A549 (cell line): Measurements from ENCODE around the gene SLC10A1. TPM values are rescaled to one million over a fixed set of nuclear protein-coding genes. Genes with fewer than 3 reads are reported as not detected.

Experiments
- ATAC-seq, 2 experiments: fragments of 200-7000 bp in 1 of 2; fragments of >200 bp in 1 of 2; cut with Nextera tagmentation in 1 of 2; cut with Tn5 transposase in 1 of 2; 3 replicates each; pipeline versions ENCODE4 v1.8.0 to v1.9.1; 2018 to 2020; ENCODE audit warnings: mild to moderate bottlenecking in 1 of 2, moderate library complexity in 1 of 2
- CTCF ChIA-PET: fragments of 300-600 bp; sonication (Branson Sonifier 250); formaldehyde crosslinking; extraction: SDS; loops from one replicate; lab custom pipeline; 2021; ENCODE audit warnings: antibody characterized with exemption, inconsistent platforms; lab: Yijun Ruan, JAX
- POLR2A ChIA-PET: fragments of 350-600 bp; formaldehyde crosslinking; extraction: SDS; loops from one replicate; lab custom pipeline; 2021; ENCODE audit warnings: antibody characterized with exemption, inconsistent platforms; lab: Yijun Ruan, JAX
- DNase-seq, 2 experiments: peaks; one replicate each; pipeline versions ENCODE4 v3.0.0 to v3.0.0-alpha.2; 2011 to 2016; ENCODE audit warnings: low read depth in 1 of 2, low spot score in 1 of 2
- FAIRE-seq: peaks from 2 replicates; lab custom pipeline; 2011; peaks lifted over from hg19 to GRCh38; lab: Jason Lieb, UNC
- H3K27ac ChIP-seq, 2 experiments: fragments of >200 bp; sonication (Bioruptor Twin); formaldehyde crosslinking; 3 replicates each; pipeline ENCODE4 v1.5.1; 2016 to 2017
- H3K4me1 ChIP-seq: fragments of >200 bp; sonication (Bioruptor Twin); formaldehyde crosslinking; 3 replicates; pipeline ENCODE4 v1.6.1; 2016
- H3K4me2 ChIP-seq: fragments of >200 bp; sonication (Bioruptor Twin); formaldehyde crosslinking; 3 replicates; pipeline ENCODE4 v1.6.1; 2016
- H3K4me3 ChIP-seq: fragments of >200 bp; sonication (Bioruptor Twin); formaldehyde crosslinking; 3 replicates; pipeline ENCODE4 v1.5.1; 2016
- H3K9me3 ChIP-seq: fragments of >200 bp; sonication (Bioruptor Twin); formaldehyde crosslinking; 3 replicates; pipeline ENCODE4 v1.6.1; 2016
- CBX2 ChIP-seq: fragments of 200-600 bp; sonication (generic); IDR thresholded peaks from 2 replicates; pipeline ENCODE4 v1.6.1; 2016; ENCODE audit warnings: low read depth, mild to moderate bottlenecking, borderline replicate concordance
- CBX8 ChIP-seq: fragments of 200-600 bp; sonication (generic); IDR thresholded peaks from 2 replicates; pipeline ENCODE4 v1.6.1; 2016
- CHD4 ChIP-seq: fragments of 200-600 bp; sonication (generic); IDR thresholded peaks from 2 replicates; pipeline ENCODE4 v1.6.1; 2016; ENCODE audit warnings: antibody characterized with exemption, mild to moderate bottlenecking, borderline replicate concordance
- FOSL2 ChIP-seq, 2 experiments: fragments of 450-650 bp in 1 of 2; fragments of >200 bp in 1 of 2; sonication (Bioruptor Twin) in 1 of 2; formaldehyde crosslinking; IDR thresholded peaks; 2 replicates each; pipeline versions ENCODE4 v1.5.0 to v1.6.1; 2016 to 2020; ENCODE audit warnings: mild to moderate bottlenecking in 1 of 2, moderate library complexity in 1 of 2
- HDAC2 ChIP-seq: fragments of 200-600 bp; sonication (generic); IDR thresholded peaks from 2 replicates; pipeline ENCODE4 v1.6.1; 2016
- HOXB5 ChIP-seq: fragments of 250-450 bp; sonication (Bioruptor Pico); IDR thresholded peaks from 2 replicates; pipeline ENCODE4 v1.5.0; 2020; ENCODE audit warnings: mild to moderate bottlenecking, moderate library complexity
- JUNB ChIP-seq: fragments of >200 bp; sonication (Bioruptor Twin); formaldehyde crosslinking; IDR thresholded peaks from 2 replicates; pipeline ENCODE4 v1.6.1; 2016
- PHF8 ChIP-seq: fragments of 200-600 bp; sonication (generic); IDR thresholded peaks from 2 replicates; pipeline ENCODE4 v1.6.1; 2016; ENCODE audit warnings: low read depth, mild to moderate bottlenecking, antibody characterized with exemption, moderate library complexity, borderline replicate concordance
- POLR2AphosphoS2 ChIP-seq: conservative IDR thresholded peaks from 2 replicates; pipeline ENCODE4 v1.6.1; 2012; ENCODE audit warnings: low read length, improper control_type of control experiment, inconsistent platforms
- RAD21 ChIP-seq, 2 experiments: fragments of >200 bp in 1 of 2; sonication (Bioruptor Twin) in 1 of 2; formaldehyde crosslinking in 1 of 2; IDR thresholded peaks in 1 of 2; conservative IDR thresholded peaks in 1 of 2; 2 replicates in 1 of 2; 3 replicates in 1 of 2; pipeline ENCODE4 v1.6.1; 2012 to 2018; ENCODE audit warnings: inconsistent platforms in 1 of 2
- RARB ChIP-seq: fragments of 250-450 bp; sonication (Bioruptor Pico); IDR thresholded peaks from 2 replicates; pipeline ENCODE4 v1.8.0; 2021; ENCODE audit warnings: mild to moderate bottlenecking, moderate library complexity
- RNF2 ChIP-seq: fragments of 200-600 bp; sonication (generic); IDR thresholded peaks from 2 replicates; pipeline ENCODE4 v1.6.1; 2016; ENCODE audit warnings: low read depth, mild to moderate bottlenecking, antibody characterized with exemption, moderate library complexity, borderline replicate concordance
- SMC3 ChIP-seq: fragments of >200 bp; sonication (Bioruptor Twin); formaldehyde crosslinking; IDR thresholded peaks from 3 replicates; pipeline ENCODE4 v1.6.1; 2018; ENCODE audit warnings: inconsistent platforms
- SREBF2 ChIP-seq: fragments of 450-650 bp; IDR thresholded peaks from 2 replicates; pipeline ENCODE4 v1.6.1; 2014; ENCODE audit warnings: mild to moderate bottlenecking, moderate library complexity
- TFCP2L1 ChIP-seq: fragments of 250-450 bp; sonication (Bioruptor Pico); IDR thresholded peaks from 2 replicates; pipeline ENCODE4 v1.5.0; 2021; ENCODE audit warnings: mild to moderate bottlenecking
- ZNF302 ChIP-seq: fragments of 250-450 bp; sonication (Bioruptor Pico); IDR thresholded peaks from 2 replicates; pipeline ENCODE4 v1.9.0; 2021; ENCODE audit warnings: inconsistent platforms, mild to moderate bottlenecking, moderate library complexity
- ZSCAN20 ChIP-seq: fragments of 250-450 bp; sonication (Bioruptor Pico); IDR thresholded peaks from 2 replicates; pipeline ENCODE4 v1.8.0; 2022; ENCODE audit warnings: mild to moderate bottlenecking, moderate library complexity
- WGBS: methylation state at CpG from one replicate; pipeline ENCODE4 v1.1.6; 2017; ENCODE audit errors: missing lambda C conversion rate; 5-methylcytosine and 5-hydroxymethylcytosine counted together
- polyA plus RNA-seq, 4 experiments: library from polyadenylated mRNA; depleted of rRNA in 3 of 4; stranded (reverse); fragments of >200 nt; fragmentation: RNase III in 1 of 4; extraction: RNeasy Plus Mini Kit Qiagen cat#74134 plus additional on column Dnase treatment in 1 of 4; gene quantifications; 2 replicates in 3 of 4; 3 replicates in 1 of 4; pipeline ENCODE4 v1.2.3, GENCODE V29; 2011 to 2017
- TF ChIP-seq, protein P1 (sequence below): fragments of >200 bp; sonication (Bioruptor Twin); formaldehyde crosslinking; IDR thresholded peaks from 3 replicates; pipeline ENCODE4 v1.5.1; 2016
- TF ChIP-seq, protein P2 (sequence below): IDR thresholded peaks from 2 replicates; pipeline ENCODE4 v1.6.1; 2012; ENCODE audit warnings: low read depth, borderline replicate concordance
- TF ChIP-seq, protein P3 (sequence below): fragments of >200 bp; sonication (Bioruptor Twin); formaldehyde crosslinking; IDR thresholded peaks from 2 replicates; pipeline ENCODE4 v1.6.1; 2016
- TF ChIP-seq, protein P4 (sequence below): fragments of 200-600 bp; sonication (generic); IDR thresholded peaks from 2 replicates; pipeline ENCODE4 v1.6.1; 2016; ENCODE audit warnings: antibody characterized with exemption, mild to moderate bottlenecking, moderate library complexity

SLC10A1 gene
- polyA plus RNA-seq, 2 of the 4 experiments (the other 2 are of a cell fraction) = not detected

DNA sequence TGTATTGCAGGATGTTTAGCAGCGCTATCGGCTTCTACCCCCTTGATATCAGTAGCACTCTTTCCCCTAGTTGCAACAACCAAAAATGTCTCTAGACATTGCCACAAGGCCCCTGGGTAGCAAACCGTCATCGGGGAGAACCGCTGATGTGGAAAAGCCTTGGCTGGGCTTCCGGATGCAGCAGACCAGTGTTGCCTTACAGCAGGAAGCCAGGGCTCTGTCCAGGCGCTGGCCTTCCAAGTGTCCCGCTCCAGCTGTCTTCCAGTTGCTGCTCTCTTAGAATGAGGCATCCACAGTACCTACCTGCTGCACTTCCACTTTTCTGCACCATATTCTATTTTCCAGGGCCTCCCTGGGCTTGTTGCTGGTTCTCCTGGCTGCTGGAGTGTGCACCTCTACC, 22.6 kb upstream of the SLC10A1 start:
- Histone ChIP-seq H3K4me1 (no peaks in the 10 kb centered on the region; the same call in 1 of the 3 replicates), H3K4me2 (no peak overlapping the region; the same call in 2 of the 3 replicates)
- FAIRE-seq = no peak
- 72% methylated on average over 8 of the region's 8 CpGs for WGBS
- ChIA-PET POLR2A (interaction anchor here (1.2 kb wide), 1 partner anchor 254 kb away, joined by 3 read pairs; no protein-coding TSS in a partner anchor), CTCF (interaction anchor here (2.1 to 15.3 kb wide), 4 partner anchors 12 to 254 kb away, joined by 8 to 199 read pairs (median 53); no protein-coding TSS in a partner anchor)
- no peak for TF ChIP-seq ZNF302 (CRISPR knock-in tag)
- TF ChIP-seq, protein P1, sequence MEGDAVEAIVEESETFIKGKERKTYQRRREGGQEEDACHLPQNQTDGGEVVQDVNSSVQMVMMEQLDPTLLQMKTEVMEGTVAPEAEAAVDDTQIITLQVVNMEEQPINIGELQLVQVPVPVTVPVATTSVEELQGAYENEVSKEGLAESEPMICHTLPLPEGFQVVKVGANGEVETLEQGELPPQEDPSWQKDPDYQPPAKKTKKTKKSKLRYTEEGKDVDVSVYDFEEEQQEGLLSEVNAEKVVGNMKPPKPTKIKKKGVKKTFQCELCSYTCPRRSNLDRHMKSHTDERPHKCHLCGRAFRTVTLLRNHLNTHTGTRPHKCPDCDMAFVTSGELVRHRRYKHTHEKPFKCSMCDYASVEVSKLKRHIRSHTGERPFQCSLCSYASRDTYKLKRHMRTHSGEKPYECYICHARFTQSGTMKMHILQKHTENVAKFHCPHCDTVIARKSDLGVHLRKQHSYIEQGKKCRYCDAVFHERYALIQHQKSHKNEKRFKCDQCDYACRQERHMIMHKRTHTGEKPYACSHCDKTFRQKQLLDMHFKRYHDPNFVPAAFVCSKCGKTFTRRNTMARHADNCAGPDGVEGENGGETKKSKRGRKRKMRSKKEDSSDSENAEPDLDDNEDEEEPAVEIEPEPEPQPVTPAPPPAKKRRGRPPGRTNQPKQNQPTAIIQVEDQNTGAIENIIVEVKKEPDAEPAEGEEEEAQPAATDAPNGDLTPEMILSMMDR = no peak
- no peak for TF ChIP-seq RARB (CRISPR knock-in tag)
- no peak for TF ChIP-seq SREBF2
- no peak for TF ChIP-seq CBX8
- TF ChIP-seq, protein P2, sequence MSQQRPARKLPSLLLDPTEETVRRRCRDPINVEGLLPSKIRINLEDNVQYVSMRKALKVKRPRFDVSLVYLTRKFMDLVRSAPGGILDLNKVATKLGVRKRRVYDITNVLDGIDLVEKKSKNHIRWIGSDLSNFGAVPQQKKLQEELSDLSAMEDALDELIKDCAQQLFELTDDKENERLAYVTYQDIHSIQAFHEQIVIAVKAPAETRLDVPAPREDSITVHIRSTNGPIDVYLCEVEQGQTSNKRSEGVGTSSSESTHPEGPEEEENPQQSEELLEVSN = no peak
- TF ChIP-seq, protein P3, sequence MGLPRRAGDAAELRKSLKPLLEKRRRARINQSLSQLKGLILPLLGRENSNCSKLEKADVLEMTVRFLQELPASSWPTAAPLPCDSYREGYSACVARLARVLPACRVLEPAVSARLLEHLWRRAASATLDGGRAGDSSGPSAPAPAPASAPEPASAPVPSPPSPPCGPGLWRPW = no peak
- no peak for TF ChIP-seq TFCP2L1 (CRISPR knock-in tag)
- no peak for TF ChIP-seq CHD4
- no peak for TF ChIP-seq ZSCAN20
- no peak for TF ChIP-seq PHF8
- no peak for TF ChIP-seq JUNB
- TF ChIP-seq CBX2 = no peak
- TF ChIP-seq POLR2AphosphoS2 = no peak
- no peak for TF ChIP-seq HOXB5 (CRISPR knock-in tag)
- no peak for TF ChIP-seq SMC3
- TF ChIP-seq, protein P4, sequence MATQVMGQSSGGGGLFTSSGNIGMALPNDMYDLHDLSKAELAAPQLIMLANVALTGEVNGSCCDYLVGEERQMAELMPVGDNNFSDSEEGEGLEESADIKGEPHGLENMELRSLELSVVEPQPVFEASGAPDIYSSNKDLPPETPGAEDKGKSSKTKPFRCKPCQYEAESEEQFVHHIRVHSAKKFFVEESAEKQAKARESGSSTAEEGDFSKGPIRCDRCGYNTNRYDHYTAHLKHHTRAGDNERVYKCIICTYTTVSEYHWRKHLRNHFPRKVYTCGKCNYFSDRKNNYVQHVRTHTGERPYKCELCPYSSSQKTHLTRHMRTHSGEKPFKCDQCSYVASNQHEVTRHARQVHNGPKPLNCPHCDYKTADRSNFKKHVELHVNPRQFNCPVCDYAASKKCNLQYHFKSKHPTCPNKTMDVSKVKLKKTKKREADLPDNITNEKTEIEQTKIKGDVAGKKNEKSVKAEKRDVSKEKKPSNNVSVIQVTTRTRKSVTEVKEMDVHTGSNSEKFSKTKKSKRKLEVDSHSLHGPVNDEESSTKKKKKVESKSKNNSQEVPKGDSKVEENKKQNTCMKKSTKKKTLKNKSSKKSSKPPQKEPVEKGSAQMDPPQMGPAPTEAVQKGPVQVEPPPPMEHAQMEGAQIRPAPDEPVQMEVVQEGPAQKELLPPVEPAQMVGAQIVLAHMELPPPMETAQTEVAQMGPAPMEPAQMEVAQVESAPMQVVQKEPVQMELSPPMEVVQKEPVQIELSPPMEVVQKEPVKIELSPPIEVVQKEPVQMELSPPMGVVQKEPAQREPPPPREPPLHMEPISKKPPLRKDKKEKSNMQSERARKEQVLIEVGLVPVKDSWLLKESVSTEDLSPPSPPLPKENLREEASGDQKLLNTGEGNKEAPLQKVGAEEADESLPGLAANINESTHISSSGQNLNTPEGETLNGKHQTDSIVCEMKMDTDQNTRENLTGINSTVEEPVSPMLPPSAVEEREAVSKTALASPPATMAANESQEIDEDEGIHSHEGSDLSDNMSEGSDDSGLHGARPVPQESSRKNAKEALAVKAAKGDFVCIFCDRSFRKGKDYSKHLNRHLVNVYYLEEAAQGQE = no peak
- TF ChIP-seq FOSL2 (IDR thresholded peaks at IDR 0.05) = no peak
- TF ChIP-seq FOSL2 (CRISPR knock-in tag; IDR thresholded peaks at IDR 0.05) = no peak
- no peak for TF ChIP-seq HDAC2
- TF ChIP-seq RNF2 = no peak
- TF ChIP-seq, all 56 proteins: peak for 0
- no peak overlapping the region for H3K4me3 ChIP-seq
- no peaks in the 10 kb centered on the region for H3K9me3 ChIP-seq
- peak overlapping the region; percentile 65 to 69 for H3K27ac ChIP-seq
- DNase-seq = no peak
- ATAC-seq = peak; percentile 18 to 36; a peak in 2 of 6 replicates

DNA sequence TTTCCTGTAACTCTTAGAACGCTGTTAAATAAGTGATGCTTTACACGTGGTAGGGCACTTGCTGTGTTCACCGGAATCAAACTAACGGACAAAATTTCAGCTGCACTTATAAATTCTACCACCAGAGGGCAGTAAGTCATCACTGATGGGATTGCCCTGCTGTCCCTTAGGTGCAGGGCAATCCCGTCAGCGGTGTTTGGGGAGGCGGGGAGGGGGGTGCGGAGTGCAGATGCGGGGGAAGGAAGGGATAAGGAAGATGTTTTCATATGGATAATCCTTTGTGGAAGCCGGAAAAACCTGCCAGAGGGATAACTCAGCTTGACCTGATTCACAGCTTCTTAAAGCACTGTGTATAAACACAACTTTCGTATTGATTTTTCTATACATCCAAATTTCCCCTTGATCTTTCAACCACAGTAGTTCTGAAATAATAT, 21.7 kb upstream of the SLC10A1 start:
- Histone ChIP-seq H3K4me1 (no peaks in the 10 kb centered on the region; the same call in 1 of the 3 replicates), H3K9me3 (no peaks in the 10 kb centered on the region), H3K4me3 (no peak overlapping the region), H3K27ac (peak overlapping the region; percentile 65 to 69), H3K4me2 (peak overlapping the region; percentile 27; the same call in 2 of the 3 replicates)
- ChIA-PET CTCF (interaction anchor here (0.5 to 15.3 kb wide), 54 partner anchors 8 to 1165 kb away, joined by 3 to 199 read pairs (median 6); partner anchors contain the start of gene CCDC177), POLR2A (interaction anchor here (1.0 kb wide), 1 partner anchor 210 kb away, joined by 5 read pairs; no protein-coding TSS in a partner anchor)
- 14% methylated on average over 11 of the region's 11 CpGs for WGBS
- no peak for TF ChIP-seq FOSL2 (IDR thresholded peaks at IDR 0.05)
- no peak for TF ChIP-seq FOSL2 (CRISPR knock-in tag; IDR thresholded peaks at IDR 0.05)
- peak; percentile 95 to 99 for TF ChIP-seq RAD21 (conservative IDR thresholded peaks at IDR 0.05 in 1 of 2, IDR thresholded peaks at IDR 0.05 in 1 of 2)
- peak; percentile 99 for TF ChIP-seq SMC3
- TF ChIP-seq, protein P1 = peak; percentile 96
- ATAC-seq = peak; percentile 82 to 96
- FAIRE-seq = peak; percentile 13
- peak; percentile 67 to 71 for DNase-seq
